Neural crest cell (in vitro differentiated cells): ENCODE results near the gene TMEM209. TPM values are rescaled to one million over a fixed set of nuclear protein-coding genes. Genes with fewer than 3 reads are reported as not detected.

Source experiments
- DNase-seq: peaks from one replicate; pipeline ENCODE4 v3.0.0; 2021; ENCODE audit warnings: low read depth, mixed read lengths, low spot score
- H3K27ac Mint-ChIP-seq: one replicate; pipeline ENCODE4 v1.8.0; 2021; ENCODE audit warnings: mild to moderate bottlenecking, mixed read lengths; ENCODE audit not compliant: unreplicated experiment
- H3K27me3 Mint-ChIP-seq: 2 replicates; pipeline ENCODE4 v1.8.0; 2021; ENCODE audit warnings: low read depth, mild to moderate bottlenecking, mixed read lengths
- H3K36me3 Mint-ChIP-seq: 2 replicates; pipeline ENCODE4 v1.8.0; 2021; ENCODE audit warnings: low read depth, mild to moderate bottlenecking, mixed read lengths
- H3K4me1 Mint-ChIP-seq: 2 replicates; pipeline ENCODE4 v1.8.0; 2021; ENCODE audit warnings: mixed read lengths
- H3K4me3 Mint-ChIP-seq: one replicate; pipeline ENCODE4 v1.8.0; 2021; ENCODE audit warnings: mild to moderate bottlenecking, mixed read lengths
- H3K9me3 Mint-ChIP-seq: 2 replicates; pipeline ENCODE4 v1.8.0; 2021; ENCODE audit warnings: mixed read lengths
- total RNA-seq: library from RNA; stranded (reverse); gene quantifications from 2 replicates; pipeline ENCODE4 v1.2.1, GENCODE V29; 2021
- TF ChIP-seq, protein P1 (sequence below): fragments of 200-600 bp; sonication (generic); conservative IDR thresholded peaks from 2 replicates; pipeline ENCODE4 v1.5.0; 2021; ENCODE audit warnings: antibody characterized with exemption, mild to moderate bottlenecking

Gene TMEM209
- total RNA-seq, 1 donor from 2014 or later: 43.6 TPM

DNA sequence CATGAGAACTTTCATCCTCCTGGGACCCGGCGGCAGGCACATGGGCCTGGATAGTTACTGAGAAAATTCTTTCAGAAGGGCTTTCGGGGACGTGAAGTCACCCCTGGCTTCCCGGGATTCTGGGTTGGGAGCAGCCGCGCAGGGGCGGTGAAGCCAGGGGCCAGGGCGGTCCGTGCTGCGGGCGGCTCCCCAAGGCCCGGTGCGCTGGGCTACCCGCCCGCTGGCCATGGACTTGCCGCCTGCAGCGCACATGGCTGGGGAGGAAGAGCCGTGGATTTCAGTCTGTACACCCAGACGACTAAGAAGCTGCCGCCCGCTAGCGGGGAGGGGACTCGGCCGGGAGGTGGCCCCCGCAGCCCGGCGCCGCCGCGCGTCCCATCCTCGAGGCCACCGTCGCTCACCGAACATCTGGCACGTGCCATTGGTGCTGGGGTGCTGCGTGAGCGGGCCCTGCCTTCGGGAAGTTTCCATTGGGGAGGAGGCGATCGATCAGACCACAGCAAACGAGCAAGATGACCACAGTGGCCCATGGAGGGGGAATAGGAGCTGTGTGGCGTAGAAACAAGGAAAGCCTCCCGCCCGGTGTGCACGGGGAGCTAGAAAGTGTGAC is 64.5 kb downstream of the TMEM209 start:
- DNase-seq: no peak
- H3K27ac Mint-ChIP-seq: peak overlapping the region; percentile 75
- TF ChIP-seq, protein P1, sequence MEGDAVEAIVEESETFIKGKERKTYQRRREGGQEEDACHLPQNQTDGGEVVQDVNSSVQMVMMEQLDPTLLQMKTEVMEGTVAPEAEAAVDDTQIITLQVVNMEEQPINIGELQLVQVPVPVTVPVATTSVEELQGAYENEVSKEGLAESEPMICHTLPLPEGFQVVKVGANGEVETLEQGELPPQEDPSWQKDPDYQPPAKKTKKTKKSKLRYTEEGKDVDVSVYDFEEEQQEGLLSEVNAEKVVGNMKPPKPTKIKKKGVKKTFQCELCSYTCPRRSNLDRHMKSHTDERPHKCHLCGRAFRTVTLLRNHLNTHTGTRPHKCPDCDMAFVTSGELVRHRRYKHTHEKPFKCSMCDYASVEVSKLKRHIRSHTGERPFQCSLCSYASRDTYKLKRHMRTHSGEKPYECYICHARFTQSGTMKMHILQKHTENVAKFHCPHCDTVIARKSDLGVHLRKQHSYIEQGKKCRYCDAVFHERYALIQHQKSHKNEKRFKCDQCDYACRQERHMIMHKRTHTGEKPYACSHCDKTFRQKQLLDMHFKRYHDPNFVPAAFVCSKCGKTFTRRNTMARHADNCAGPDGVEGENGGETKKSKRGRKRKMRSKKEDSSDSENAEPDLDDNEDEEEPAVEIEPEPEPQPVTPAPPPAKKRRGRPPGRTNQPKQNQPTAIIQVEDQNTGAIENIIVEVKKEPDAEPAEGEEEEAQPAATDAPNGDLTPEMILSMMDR: no peak
- H3K27me3 Mint-ChIP-seq: no peaks in the 10 kb centered on the region
- peaks cover 6% of the 10 kb centered on the region for H3K36me3 Mint-ChIP-seq
- no peaks in the 10 kb centered on the region for H3K9me3 Mint-ChIP-seq
- H3K4me1 Mint-ChIP-seq: peaks cover 25% of the 10 kb centered on the region
- peak overlapping the region; percentile 65 for H3K4me3 Mint-ChIP-seq

DNA sequence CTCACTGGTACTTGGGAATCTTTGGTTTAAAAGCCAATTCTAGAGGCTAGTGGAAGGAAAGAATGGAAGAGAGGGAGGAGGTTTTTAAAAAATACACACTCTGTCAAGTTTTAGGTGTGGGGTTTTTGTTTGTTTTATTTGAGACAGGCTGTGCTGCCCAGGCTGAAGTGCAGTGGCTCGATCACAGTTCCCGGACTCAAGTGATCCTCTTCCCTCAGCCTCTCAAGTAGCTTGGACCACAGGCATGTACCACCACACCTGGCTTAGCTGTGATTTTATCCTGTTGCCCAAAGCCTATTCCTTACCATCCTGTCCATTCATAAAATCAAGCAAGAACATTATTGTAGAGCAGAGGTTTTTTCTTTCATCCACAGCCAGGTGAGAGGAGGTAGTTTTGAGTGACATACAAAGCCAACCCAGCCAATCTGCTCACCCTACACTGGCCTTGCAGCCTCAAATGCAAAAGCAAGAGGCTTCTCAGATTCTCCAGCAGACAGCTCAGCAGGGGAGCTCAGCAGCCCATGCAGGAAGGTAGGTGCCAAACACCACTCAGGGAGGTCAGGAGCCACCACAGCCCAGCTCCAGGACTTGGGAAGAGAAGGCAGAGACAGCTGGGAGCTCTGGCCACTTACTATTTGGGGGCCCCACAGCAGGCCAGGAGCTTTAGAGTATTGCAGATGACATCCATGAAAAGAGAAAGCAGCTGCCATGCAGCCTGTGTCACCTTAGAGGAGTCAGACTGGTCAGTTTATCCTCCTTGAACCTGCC is 65.8 kb downstream of the TMEM209 start:
- H3K4me3 Mint-ChIP-seq: peak overlapping the region; percentile 27
- peaks cover 6% of the 10 kb centered on the region for H3K36me3 Mint-ChIP-seq

DNA sequence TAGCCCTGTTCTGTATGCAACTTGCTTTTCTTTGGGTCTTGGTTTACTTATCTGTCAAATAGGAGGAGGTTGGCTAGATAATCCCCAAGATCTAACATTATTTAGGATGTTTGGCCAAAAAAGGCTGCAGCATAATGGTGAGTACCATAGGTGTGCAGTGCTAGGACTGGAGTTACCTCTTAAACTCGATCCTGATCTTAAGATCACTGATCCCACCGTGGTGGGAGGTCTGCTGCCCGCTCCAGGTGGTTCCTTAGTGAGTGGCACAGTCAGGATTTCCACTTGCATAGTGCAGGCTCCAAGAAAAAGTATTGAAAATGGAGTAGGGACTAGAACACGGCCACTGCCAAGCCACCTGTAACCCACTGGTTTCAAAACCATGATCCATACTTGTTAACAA is 68.0 kb downstream of the TMEM209 start:
- no peaks in the 10 kb centered on the region for H3K27me3 Mint-ChIP-seq
- H3K27ac Mint-ChIP-seq: no peak overlapping the region
- H3K9me3 Mint-ChIP-seq: no peaks in the 10 kb centered on the region
- peaks cover 12% of the 10 kb centered on the region for H3K4me1 Mint-ChIP-seq
- no peak for DNase-seq
- TF ChIP-seq, protein P1: no peak
- H3K4me3 Mint-ChIP-seq: no peak overlapping the region
- peaks cover 6% of the 10 kb centered on the region for H3K36me3 Mint-ChIP-seq

More for the DNA sequence above, 65.8 kb downstream of the TMEM209 start:
- peaks cover 22% of the 10 kb centered on the region for H3K4me1 Mint-ChIP-seq
- TF ChIP-seq, protein P1: no peak
- no peaks in the 10 kb centered on the region for H3K27me3 Mint-ChIP-seq
- peak overlapping the region; percentile 58 for H3K27ac Mint-ChIP-seq
- H3K9me3 Mint-ChIP-seq: no peaks in the 10 kb centered on the region
- DNase-seq: no peak

DNA sequence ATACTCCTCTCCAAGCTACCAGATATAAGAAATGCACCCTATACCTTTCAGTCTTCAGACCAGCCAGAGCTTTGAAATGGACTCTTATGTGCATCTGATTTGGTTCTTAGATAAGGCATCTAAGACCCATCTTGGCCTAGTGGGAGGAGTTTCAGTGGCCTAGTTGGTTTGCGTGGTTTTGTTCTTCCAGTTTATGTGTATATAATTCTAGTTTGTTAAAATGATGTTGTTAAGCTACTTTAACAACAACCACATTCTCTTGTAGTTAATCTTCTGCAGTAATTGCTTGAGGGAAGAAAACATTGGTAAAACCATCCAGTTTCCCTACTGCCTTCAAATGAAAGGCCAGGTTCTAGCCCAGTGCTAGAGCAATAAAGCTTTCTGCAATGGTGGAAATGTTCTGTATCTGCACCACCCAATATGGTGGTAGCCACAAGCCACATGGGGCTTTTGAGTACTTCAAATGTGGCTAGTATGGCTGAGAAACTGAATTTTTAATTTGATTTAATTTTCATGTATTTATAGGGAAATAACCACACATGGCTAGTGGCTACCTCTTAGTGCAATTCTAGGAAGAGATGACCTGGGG is 68.5 kb downstream of the TMEM209 start:
- Mint-ChIP-seq H3K4me3 (no peak overlapping the region), H3K4me1 (peaks cover 9% of the 10 kb centered on the region), H3K36me3 (peaks cover 6% of the 10 kb centered on the region), H3K9me3 (no peaks in the 10 kb centered on the region), H3K27me3 (no peaks in the 10 kb centered on the region), H3K27ac (no peak overlapping the region)
- no peak for DNase-seq
- TF ChIP-seq, protein P1: no peak

DNA sequence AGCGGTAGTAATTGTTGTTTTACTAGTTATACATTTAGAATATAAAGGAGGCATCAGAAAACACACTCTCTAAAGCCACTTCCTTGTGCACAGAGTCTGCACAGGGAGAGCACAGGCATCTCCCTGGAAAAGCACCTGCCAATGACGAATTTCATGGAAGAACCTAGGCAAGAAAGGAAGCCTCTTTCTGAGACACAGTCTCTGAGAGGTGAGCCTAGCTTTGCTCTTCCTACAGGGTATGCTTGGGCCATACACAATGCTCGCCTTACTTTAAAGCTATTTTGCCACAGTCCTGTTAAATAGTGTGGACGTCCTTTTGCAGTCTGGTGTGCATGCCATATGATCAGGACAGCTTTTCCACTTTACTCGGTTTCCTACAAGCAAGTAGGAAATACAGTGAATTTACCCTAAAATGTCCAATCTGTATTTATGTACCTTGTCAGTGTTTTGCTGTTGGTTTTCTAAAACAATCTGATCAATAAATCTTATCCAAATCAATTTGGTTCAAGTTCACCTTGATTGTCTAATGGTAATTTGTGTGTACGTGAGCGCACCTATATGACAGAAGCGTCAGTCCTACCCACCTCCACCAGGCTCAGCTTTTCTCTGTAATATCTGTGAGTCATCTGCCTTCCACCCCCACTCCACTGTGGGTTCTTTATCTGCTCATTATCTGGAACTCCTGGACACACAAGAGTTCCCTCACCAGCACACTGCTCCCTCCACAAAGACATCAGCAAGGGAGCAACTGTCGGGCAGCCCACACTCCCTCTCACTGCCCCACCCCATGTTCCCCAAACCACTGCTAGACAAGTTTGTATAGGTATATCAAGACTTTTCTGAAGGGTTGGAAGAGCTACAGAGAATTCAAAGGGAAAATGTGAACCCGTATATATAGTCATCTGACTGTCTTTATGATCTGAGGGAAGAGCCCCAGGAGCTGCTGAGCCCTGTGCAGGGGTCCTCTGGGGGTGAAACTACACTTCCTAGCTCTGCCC is 69.7 kb downstream of the TMEM209 start:
- H3K4me1 Mint-ChIP-seq: peaks cover 6% of the 10 kb centered on the region
- H3K27ac Mint-ChIP-seq: no peak overlapping the region
- no peaks in the 10 kb centered on the region for H3K9me3 Mint-ChIP-seq
- no peak overlapping the region for H3K4me3 Mint-ChIP-seq
- no peaks in the 10 kb centered on the region for H3K27me3 Mint-ChIP-seq
- peaks cover 9% of the 10 kb centered on the region for H3K36me3 Mint-ChIP-seq
- DNase-seq: no peak
- TF ChIP-seq, protein P1: no peak
